SK-N-SH (cell line): ENCODE measurements around the gene SKA2. TPM values are rescaled to one million over a fixed set of nuclear protein-coding genes. Genes with fewer than 3 reads are reported as not detected.

Source experiments
- CTCF ChIA-PET: fragments of 300-600, 350-600 bp; formaldehyde crosslinking; extraction: SDS; loops from one replicate; lab custom pipeline; 2021; lab: Yijun Ruan, JAX
- POLR2A ChIA-PET: fragments of 350-600 bp; sonication (Branson Sonifier 250); formaldehyde crosslinking; extraction: SDS; loops from one replicate; lab custom pipeline; 2020; ENCODE audit warnings: antibody characterized with exemption, inconsistent platforms; lab: Yijun Ruan, JAX
- DNase-seq: peaks from one replicate; pipeline ENCODE4 v3.0.0; 2012
- H2AFZ ChIP-seq: fragments of 200-600 bp; sonication (generic); 2 replicates; pipeline ENCODE4 v1.8.1; 2016; ENCODE audit warnings: antibody characterized with exemption, mild to moderate bottlenecking, low read depth
- H3F3A ChIP-seq: fragments of 200-600 bp; sonication (generic); replicated peaks from 2 replicates; pipeline ENCODE3; 2016; ENCODE audit warnings: antibody characterized with exemption, mild to moderate bottlenecking; ENCODE audit not compliant: insufficient read depth
- H3K27ac ChIP-seq, 2 experiments: fragments of 200-500 bp in 1 of 2; fragments of 200-600 bp in 1 of 2; sonication (Bioruptor generic) in 1 of 2; sonication (generic), shearing (Covaris generic) in 1 of 2; 2 replicates each; pipeline versions ENCODE4 v1.5.1 to v1.6.1; 2014 to 2016; ENCODE audit warnings: low read depth in 2 of 2, inconsistent platforms in 1 of 2, low read length in 1 of 2, mild to moderate bottlenecking in 1 of 2, mixed read lengths in 1 of 2
- H3K27me3 ChIP-seq: fragments of 200-600 bp; sonication (generic), shearing (Covaris generic); 2 replicates; pipeline ENCODE4 v1.6.1; 2016; ENCODE audit warnings: mixed run types; ENCODE audit not compliant: insufficient read depth
- H3K36me3 ChIP-seq, 2 experiments: fragments of 200-500 bp in 1 of 2; fragments of 200-600 bp in 1 of 2; sonication (Bioruptor generic) in 1 of 2; sonication (generic) in 1 of 2; replicated peaks in 1 of 2; 2 replicates each; pipeline versions ENCODE3 to v1.5.1; 2014 to 2016; ENCODE audit warnings: low read length in 1 of 2, mild to moderate bottlenecking in 1 of 2; ENCODE audit not compliant: insufficient read depth in 2 of 2, control insufficient read depth in 1 of 2
- H3K4me1 ChIP-seq, 2 experiments: fragments of 200-500 bp in 1 of 2; fragments of 200-600 bp in 1 of 2; sonication (Bioruptor generic) in 1 of 2; sonication (generic), shearing (Covaris generic) in 1 of 2; 2 replicates each; pipeline versions ENCODE4 v1.5.1 to v1.6.1; 2014 to 2016; ENCODE audit warnings: low read depth in 1 of 2, low read length in 1 of 2, mixed run types in 1 of 2; ENCODE audit not compliant: insufficient read depth in 2 of 2, control insufficient read depth in 1 of 2
- H3K4me2 ChIP-seq: fragments of 200-600 bp; sonication (generic), shearing (Covaris generic); 2 replicates; pipeline ENCODE4 v1.6.1; 2017; ENCODE audit warnings: mixed run types
- H3K4me3 ChIP-seq, 2 experiments: fragments of 200-500 bp in 1 of 2; fragments of 200-600 bp in 1 of 2; sonication (Bioruptor generic) in 1 of 2; sonication (generic), shearing (Covaris generic) in 1 of 2; 2 replicates each; pipeline versions ENCODE4 v1.5.1 to v1.8.1; 2014 to 2016; ENCODE audit warnings: low read depth in 2 of 2, inconsistent platforms in 1 of 2, low read length in 1 of 2, mild to moderate bottlenecking in 1 of 2, mixed read lengths in 1 of 2, moderate library complexity in 1 of 2
- H3K79me2 ChIP-seq: fragments of 200-600 bp; sonication (generic); 2 replicates; pipeline ENCODE4 v1.8.1; 2017; ENCODE audit warnings: mild to moderate bottlenecking; ENCODE audit not compliant: insufficient read depth
- H3K9ac ChIP-seq: fragments of 200-600 bp; sonication (generic); 2 replicates; pipeline ENCODE4 v1.6.1; 2017; ENCODE audit warnings: mixed run types
- H3K9me2 ChIP-seq: fragments of 200-600 bp; sonication (generic); 2 replicates; pipeline ENCODE4 v1.6.1; 2017; ENCODE audit warnings: mixed run types
- H3K9me3 ChIP-seq: fragments of 200-600 bp; sonication (generic); 2 replicates; pipeline ENCODE4 v1.6.1; 2017; ENCODE audit warnings: mixed run types, mild to moderate bottlenecking, moderate library complexity
- H4K20me1 ChIP-seq: fragments of 200-600 bp; sonication (generic); 2 replicates; pipeline ENCODE4 v1.6.1; 2017; ENCODE audit warnings: mild to moderate bottlenecking, mixed run types; ENCODE audit not compliant: insufficient read depth
- CHD2 ChIP-seq: fragments of 150-350 bp; IDR thresholded peaks from 2 replicates; pipeline ENCODE4 v1.6.1; 2018; ENCODE audit warnings: low read length; ENCODE audit not compliant: partially characterized antibody
- CTCF ChIP-seq: fragments of 200-600 bp; sonication (generic); IDR thresholded peaks from 2 replicates; pipeline ENCODE4 v1.6.1; 2017; ENCODE audit warnings: antibody characterized with exemption, mild to moderate bottlenecking, moderate library complexity
- EZH2phosphoT487 ChIP-seq: fragments of 200-600 bp; sonication (generic); IDR thresholded peaks from 2 replicates; pipeline ENCODE4 v1.6.1; 2017; ENCODE audit warnings: low read depth, mixed run types, mild to moderate bottlenecking, antibody characterized with exemption, moderate library complexity, borderline replicate concordance
- FOSL2 ChIP-seq: IDR thresholded peaks from 2 replicates; pipeline ENCODE4 v1.4.0; 2012; ENCODE audit warnings: low read depth, mild to moderate bottlenecking, moderate library complexity, borderline replicate concordance
- GATA2 ChIP-seq: sonication (generic); formaldehyde crosslinking; IDR thresholded peaks from 2 replicates; pipeline ENCODE4 v1.5.0; 2020; ENCODE audit warnings: mild to moderate bottlenecking, missing genetic modification reagents
- JUND ChIP-seq: IDR thresholded peaks from 2 replicates; pipeline ENCODE4 v1.4.0; 2012
- MXI1 ChIP-seq: IDR thresholded peaks from 2 replicates; pipeline ENCODE4 v1.6.1; 2012; ENCODE audit warnings: mild to moderate bottlenecking, low read depth, low read length, improper control_type of control experiment
- NFIC ChIP-seq: IDR thresholded peaks from 2 replicates; pipeline ENCODE4 v1.4.0; 2012; ENCODE audit warnings: borderline replicate concordance
- PBX3 ChIP-seq: IDR thresholded peaks from 2 replicates; pipeline ENCODE4; 2012
- POLR2AphosphoS5 ChIP-seq: IDR thresholded peaks from 2 replicates; pipeline ENCODE4 v1.6.1; 2012; ENCODE audit warnings: low read depth, low read length
- RCOR1 ChIP-seq: fragments of 150-350 bp; IDR thresholded peaks from 2 replicates; pipeline ENCODE4 v1.6.1; 2017; ENCODE audit warnings: antibody characterized with exemption, low read length
- RXRA ChIP-seq: IDR thresholded peaks from 2 replicates; pipeline ENCODE4 v1.4.0; 2012; ENCODE audit warnings: low read depth, mild to moderate bottlenecking, borderline replicate concordance
- TEAD4 ChIP-seq: IDR thresholded peaks from 2 replicates; pipeline ENCODE4 v1.4.0; 2012; ENCODE audit warnings: mild to moderate bottlenecking, borderline replicate concordance; ENCODE audit not compliant: insufficient read depth
- WGBS: methylation state at CpG from one replicate; pipeline ENCODE4 v1.1.6; 2017; ENCODE audit warnings: low lambda C conversion rate; 5-methylcytosine and 5-hydroxymethylcytosine counted together
- polyA plus RNA-seq, 3 experiments: library from polyadenylated mRNA; depleted of rRNA; stranded (reverse); fragments of >200 nt; gene quantifications; 2 replicates each; pipeline ENCODE4 v1.2.3, GENCODE V29; 2012
- small RNA-seq, 7 experiments: library from RNA; depleted of rRNA; stranded (forward); fragments of <200 nt; gene quantifications; one replicate each; pipeline ENCODE3, GENCODE V24; 2012
- TF ChIP-seq, protein P1 (sequence below): fragments of 150-350 bp; IDR thresholded peaks from 2 replicates; pipeline ENCODE4 v1.6.1; 2017; ENCODE audit warnings: antibody characterized with exemption, low read length, low read depth, borderline replicate concordance

Gene SKA2
- polyA plus RNA-seq, 1 of the 3 experiments (the other 2 are of a cell fraction), result 12.8 TPM

- Histone ChIP-seq H4K20me1 (no peaks in the 10 kb centered on the region), H3K9ac (no peak overlapping the region), H3K27me3 (no peaks in the 10 kb centered on the region), H3K4me2 (no peak overlapping the region), H3K79me2 (no peaks in the 10 kb centered on the region), H3K4me1 (no peaks in the 10 kb centered on the region)
- 95% methylated on average over 2 of the region's 2 CpGs for WGBS
- POLR2A ChIA-PET, result no interaction called here
- TF ChIP-seq POLR2AphosphoS5 (no peak), RCOR1 (no peak), GATA2 (no peak), CHD2 (no peak), JUND (no peak), FOSL2 (no peak), CTCF (no peak), EZH2phosphoT487 (no peak), RXRA (no peak), PBX3 (no peak), TEAD4 (no peak), MXI1 (no peak), NFIC (no peak)
- TF ChIP-seq, protein P1, sequence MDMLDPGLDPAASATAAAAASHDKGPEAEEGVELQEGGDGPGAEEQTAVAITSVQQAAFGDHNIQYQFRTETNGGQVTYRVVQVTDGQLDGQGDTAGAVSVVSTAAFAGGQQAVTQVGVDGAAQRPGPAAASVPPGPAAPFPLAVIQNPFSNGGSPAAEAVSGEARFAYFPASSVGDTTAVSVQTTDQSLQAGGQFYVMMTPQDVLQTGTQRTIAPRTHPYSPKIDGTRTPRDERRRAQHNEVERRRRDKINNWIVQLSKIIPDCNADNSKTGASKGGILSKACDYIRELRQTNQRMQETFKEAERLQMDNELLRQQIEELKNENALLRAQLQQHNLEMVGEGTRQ, result no peak
- TF ChIP-seq, all 33 proteins: peak for 0
- Histone ChIP-seq H3K4me3 (no peak overlapping the region), H3K27ac (no peak overlapping the region), H3F3A (no peaks in the 10 kb centered on the region), H3K36me3 (peaks cover 50 to 64% of the 10 kb centered on the region in 2 experiments), H3K9me2 (no peaks in the 10 kb centered on the region), H3K9me3 (no peaks in the 10 kb centered on the region), H2AFZ (no peak overlapping the region)
- DNase-seq, result no peak
- CTCF ChIA-PET, result no interaction called here
Measured at GRCh38 chr17:59062509-59062908, 92.5 kb downstream of the SKA2 start.

Small RNA genes within 50 kb of the gene (small RNA-seq; reads per million reads assigned to genes)
- 181 to 7,204 (median 2,652) reads per million in 7 experiments for gene MIR301A
- 11.7 to 1,076 (median 745) reads per million in 7 experiments for gene MIR454
- 0 to 13.5 (median 0.19) reads per million in 7 experiments for gene RNU2-58P

Other genes with a start within 250 kb of the SKA2 start
- gene TRIM37, start 48.3 kb downstream of the SKA2 start, polyA plus RNA-seq (2012; rRNA removed), result 20.5 and 28.5 TPM in 2 replicates
- gene PRR11, start 560 bp upstream of the SKA2 start, polyA plus RNA-seq (2012; rRNA removed), result 25.8 and 28.4 TPM in 2 replicates
- gene SMG8, start 54.8 kb upstream of the SKA2 start, polyA plus RNA-seq (2012; rRNA removed), result 11.2 and 15.8 TPM in 2 replicates
- 1.5 and 2.1 TPM in 2 replicates for gene GDPD1, start 65.3 kb upstream of the SKA2 start, polyA plus RNA-seq (2012; rRNA removed)
- 3.2 and 5.5 TPM in 2 replicates for gene YPEL2, start 176.5 kb upstream of the SKA2 start, polyA plus RNA-seq (2012; rRNA removed)